Astrocyte of the hippocampus (primary cell): ENCODE data around the gene GALNT13.
A peak's percentile ranks its signal among the peaks of the same experiment; 100 is the strongest.

Experiments used
- DNase-seq: peaks from one replicate; pipeline ENCODE4 v3.0.0; 2011; ENCODE audit warnings: low read depth, low spot score

Gene GALNT13

DNA sequence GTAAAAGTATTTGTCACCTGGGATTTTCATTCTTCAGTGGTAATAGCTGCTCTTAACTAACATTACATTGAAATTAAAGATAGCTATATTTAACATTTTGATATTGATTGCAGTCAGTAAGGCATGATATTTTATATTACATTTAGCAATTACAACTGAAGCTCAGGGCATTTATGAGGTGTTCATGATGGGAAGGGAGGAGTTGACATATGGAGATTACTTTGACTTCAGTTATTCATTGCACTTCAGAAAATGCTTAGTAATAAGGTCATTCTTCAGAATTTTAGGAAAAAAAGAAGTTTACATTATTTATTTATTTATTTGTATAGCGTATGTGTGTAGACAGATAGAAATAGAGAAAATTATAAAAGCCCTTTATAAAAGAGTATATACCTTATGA lies 352.0 kb downstream of the GALNT13 start:
- no peak for DNase-seq

DNA sequence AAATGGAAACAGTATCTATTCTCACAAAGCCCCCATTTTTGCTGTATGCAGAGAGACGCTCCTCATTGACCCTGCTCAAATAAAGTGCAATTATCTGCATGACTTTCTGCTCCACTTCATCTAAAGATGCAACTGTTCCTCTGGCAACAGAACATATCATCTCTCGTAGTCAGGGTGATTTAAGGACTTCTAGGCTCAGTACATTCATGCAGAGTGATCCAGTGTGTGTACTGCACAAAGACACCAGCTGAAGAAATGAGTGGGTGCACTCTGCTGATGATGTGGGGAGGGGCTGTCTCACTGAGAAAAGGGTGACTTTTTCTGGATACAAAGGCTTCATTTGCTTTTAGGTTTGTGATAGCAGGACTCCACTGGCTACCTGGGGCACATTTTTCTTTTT lies 355.2 kb downstream of the GALNT13 start:
- DNase-seq = no peak

DNA sequence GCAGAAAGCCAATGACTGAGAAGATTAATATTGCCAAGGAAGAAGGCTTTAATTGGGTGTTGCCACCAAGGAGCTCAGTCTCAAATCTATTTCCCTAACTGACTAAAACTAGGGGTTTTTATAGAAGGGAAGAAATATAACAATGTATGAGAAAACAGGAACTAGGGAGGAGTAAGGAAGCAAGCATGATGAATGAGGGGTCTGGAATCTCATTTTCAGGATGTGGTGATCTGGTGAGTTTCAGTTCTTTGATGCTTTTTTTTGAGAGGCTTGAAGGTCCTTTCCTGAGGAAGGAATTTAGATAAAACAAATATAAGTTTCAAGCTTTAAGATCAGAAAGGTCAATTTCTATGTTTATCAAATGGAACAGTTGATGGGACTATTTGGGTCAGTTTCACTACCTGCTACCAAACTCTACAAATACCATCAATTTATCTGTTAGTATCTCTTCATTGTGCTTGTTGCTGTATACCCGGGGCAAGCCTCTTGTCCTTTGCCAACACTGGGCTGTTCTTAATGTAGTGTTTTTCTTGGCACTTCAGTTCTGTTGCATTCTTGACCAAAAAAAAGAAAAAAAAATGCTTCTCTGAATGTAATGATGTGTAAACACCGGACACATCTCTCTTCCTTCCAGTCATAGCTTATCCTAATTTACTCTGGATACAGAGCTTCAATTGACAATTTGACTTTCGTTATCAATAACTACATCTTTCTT lies 357.0 kb downstream of the GALNT13 start:
- peak; percentile 19 for DNase-seq

DNA sequence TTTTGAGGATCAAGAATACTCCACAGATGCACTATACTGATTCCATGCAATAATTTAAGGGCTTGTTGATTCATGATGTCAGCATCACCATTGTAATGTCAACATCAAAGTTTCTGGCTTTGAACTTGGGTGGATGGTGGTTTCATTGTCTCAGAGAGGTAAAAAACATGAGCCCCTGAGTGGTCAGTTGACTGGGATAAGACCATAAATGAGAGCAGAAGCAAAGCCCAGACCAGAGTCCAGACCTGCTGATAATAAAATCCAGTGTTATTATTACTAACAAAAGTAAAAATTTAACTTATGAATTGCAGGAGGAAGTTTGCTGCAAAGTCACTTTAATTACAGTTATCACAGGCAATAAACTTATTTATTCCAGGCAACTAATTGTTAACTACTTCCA lies 358.2 kb downstream of the GALNT13 start:
- no peak for DNase-seq

DNA sequence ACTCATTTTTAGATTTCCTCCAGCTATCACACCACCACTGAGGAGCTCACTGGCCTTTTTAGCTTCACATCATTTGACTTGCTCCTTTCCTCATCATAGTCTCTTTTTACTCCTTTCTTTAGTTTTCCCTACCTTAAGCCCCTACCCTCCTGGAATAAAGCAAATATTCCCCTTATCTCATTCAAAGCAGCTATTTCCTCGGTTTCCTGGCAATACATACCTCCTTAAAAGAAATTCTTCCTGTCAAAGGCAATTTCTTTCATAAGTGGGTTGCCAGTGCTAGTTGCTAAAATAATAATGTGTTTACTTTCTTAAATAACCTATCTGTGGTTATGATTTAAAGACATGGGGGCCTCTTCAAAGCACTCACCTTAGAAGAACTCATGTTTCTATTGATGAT lies 359.3 kb downstream of the GALNT13 start:
- DNase-seq = no peak

DNA sequence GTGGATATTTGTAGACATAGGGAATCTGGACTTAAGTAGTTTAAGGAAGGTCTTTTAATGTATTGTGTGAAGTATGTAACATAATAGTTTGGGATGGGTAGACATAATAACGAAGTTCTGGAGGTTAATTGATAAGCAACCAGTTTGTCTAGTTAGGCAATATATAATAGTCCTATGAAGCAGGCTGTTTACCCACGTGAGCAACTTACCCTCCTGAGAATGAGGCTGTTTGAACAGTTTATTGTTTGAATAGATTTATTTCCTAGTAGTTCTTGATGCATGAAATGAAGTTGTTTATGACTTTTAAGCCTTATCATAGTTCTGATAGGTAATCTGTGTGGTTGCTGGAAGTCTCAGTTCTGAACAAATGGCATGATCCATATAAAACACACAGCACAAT lies 361.5 kb downstream of the GALNT13 start:
- DNase-seq = no peak

DNA sequence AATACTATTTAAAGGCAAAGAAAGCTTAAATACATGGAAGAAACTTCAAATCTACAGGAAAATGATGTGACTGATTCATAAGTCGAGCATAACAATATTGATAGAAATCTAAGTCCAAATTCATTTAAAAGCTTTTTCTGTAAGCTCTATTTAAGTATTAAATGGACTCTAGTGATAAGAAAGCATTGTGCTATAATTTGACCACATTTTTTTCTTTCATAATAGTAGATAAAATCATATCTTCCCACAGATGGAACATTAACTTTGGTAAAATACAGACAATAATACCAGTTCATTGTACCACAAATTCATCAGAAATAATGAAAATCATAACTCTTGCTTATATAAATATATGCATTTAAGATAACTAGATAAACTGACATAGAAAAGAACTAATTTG lies 366.5 kb downstream of the GALNT13 start:
- DNase-seq = no peak

DNA sequence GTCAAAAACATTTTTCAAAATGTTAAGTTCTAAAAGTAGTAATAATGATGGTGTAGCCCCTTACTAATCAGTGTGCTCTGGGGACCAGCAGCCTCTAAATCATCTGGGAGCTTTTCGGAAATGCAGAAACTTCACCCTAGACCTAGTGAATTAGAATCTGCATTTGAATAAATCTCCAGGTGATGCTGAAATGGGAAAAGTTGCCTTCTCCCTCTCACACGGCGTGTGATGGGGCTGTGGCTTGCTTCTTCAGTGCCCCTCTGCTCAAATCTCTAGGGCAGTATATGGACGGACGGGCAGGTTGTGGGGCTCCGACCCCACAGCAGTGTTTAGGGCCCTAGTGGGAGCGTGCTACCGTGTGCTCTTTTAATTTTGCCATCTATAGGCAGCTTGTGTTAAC lies 368.6 kb downstream of the GALNT13 start:
- no peak for DNase-seq

DNA sequence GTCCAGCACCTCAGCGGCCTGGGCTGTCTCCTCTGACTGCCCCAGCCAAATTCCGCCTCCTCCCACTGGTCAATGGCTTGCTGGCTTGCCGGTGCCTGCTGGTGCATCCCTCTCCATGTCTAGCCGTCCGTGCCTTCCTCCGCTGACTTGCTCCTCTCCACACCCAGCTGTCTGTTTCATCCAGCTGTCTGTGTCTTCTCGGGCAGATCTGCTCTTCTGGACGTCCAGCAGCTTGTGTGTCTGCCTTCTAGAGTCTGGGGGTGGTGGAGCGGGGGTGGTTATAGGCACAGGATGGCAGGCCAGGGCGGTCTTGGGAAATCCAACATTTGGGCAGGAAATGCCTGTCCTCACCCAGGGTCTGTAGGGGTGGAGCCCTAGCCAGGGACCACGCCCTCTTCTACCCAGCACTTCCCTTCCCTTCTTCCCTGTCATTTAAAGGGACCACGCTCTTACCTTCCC lies 369.2 kb downstream of the GALNT13 start:
- DNase-seq = no peak

DNA sequence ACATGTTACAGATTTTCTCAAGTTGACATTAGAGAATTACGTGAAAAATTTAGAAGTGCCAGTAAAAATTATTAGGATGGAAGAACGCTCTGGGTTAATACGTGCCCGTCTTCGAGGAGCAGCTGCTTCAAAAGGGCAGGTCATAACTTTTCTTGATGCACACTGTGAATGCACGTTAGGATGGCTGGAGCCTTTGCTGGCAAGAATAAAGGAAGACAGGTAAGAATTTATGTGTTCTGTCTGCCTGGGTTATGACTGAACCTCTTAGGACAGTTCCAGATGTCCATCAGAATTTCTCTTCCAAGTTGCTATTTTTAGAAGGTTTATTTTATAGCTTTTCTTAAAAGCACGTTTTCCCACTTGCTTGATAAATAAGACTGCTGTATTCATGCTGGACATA lies 371.0 kb downstream of the GALNT13 start:
- no peak for DNase-seq

DNA sequence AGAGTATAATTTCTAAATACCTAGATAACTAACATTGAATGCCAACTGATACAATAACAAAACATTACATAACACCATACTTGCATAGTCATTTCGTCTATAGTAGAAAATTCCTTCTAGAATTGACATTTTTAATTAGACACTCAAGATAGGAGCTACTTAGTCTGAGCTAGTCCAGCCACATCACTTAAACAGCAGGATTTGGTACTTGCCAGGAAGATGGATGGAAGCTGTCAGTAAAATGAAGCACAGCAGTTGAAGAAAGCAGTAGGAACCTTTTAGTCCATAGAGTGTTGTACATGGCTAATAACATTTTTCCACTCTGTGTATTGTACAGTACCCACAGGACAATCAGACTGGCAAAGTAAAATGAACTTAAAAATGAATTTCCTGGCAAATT lies 372.0 kb downstream of the GALNT13 start:
- no peak for DNase-seq

DNA sequence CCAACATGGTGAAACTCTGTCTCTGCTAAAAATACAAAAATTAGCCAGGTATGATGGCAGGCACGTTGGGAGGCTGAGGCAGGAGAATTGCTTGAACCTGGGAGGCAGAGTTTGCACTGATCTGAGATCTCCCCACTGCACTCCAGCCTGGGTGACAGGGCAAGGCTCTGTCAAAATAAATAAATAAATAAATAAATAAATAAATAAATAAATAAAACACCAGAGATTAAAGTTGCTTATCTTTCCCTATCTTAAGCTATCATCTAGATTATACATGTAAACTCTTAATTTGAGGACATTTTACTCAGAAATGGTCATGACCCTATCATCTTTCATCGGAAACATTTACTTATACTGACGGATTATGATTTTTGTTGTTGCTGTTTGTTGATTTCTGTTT lies 373.2 kb downstream of the GALNT13 start:
- no peak for DNase-seq

DNA sequence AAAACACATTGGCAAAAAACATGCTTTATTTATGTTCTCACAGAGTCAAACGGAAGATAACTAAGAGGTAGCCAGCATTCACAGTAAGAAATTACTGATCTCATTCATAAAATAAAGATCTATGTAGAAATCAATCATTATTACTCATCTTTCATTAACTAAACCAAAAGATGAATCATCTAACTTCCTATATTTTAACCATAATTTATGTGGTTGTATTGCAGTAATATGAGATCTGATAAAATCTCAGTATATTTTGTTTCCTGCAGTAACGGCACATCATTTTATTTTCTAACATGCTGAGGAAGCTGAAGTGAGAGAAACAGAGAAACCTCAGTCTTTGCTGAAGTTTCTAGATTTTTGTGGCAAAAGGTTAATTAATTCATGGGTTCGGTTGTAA lies 375.8 kb downstream of the GALNT13 start:
- DNase-seq = no peak

DNA sequence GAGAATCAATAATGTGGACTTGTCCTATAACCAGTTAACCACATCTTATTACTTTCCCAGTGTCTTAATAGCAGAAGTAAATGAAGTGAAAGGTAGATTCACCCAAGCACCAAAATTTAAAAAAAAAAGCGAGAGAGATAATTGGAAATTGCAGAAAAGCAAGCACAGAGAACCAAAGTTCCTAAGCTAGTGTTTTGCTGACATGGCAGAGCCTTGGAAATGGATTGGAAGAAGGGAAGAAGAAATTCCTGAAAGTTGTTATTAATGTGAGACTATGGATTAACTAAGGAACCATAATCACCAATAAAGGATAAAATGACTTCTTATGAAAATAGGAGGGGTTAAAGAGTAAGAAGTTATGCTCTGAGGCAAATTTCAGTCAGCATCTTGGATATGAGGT lies 384.4 kb downstream of the GALNT13 start:
- DNase-seq = no peak

DNA sequence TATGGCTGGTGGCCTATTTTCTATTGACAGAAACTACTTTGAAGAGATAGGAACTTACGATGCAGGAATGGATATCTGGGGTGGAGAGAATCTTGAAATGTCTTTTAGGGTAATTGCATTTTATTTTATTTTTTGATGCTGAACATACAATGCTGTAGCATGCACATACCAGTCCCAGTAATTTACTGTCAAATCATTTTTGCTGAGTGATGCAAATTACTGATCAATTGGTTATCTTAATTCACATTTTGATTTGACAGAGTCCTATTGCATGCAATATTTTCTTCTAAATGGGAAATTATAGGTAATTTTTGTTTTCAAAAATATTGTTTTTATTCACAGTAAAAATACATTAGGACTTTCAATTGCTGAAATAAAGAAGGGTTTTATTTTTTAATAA lies 387.3 kb downstream of the GALNT13 start:
- DNase-seq = no peak

DNA sequence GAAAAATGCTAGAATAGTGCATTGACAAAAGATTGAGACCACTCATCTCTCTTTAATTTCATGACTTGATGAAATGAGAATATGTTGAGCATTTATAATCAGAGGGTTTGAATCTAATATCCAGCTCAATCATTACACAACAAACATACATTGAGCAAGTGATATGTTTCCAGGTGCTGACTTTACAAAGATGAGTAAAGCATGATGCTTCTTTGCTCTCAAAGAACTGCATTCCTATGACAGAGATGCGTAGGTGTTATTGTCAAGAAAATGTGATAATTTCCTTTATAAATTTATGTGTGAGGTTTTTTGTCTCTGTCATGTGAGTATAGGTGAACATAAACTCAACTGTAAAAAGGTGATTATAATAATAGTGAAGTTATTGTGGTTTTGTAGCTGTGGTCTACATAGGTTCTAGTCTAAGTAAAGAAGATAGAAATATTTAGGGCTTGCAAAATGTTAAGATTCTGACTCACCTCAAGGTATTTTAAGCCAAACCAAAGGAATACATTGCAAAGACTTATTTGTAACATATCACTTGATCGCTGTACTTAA lies 389.8 kb downstream of the GALNT13 start:
- DNase-seq = no peak

DNA sequence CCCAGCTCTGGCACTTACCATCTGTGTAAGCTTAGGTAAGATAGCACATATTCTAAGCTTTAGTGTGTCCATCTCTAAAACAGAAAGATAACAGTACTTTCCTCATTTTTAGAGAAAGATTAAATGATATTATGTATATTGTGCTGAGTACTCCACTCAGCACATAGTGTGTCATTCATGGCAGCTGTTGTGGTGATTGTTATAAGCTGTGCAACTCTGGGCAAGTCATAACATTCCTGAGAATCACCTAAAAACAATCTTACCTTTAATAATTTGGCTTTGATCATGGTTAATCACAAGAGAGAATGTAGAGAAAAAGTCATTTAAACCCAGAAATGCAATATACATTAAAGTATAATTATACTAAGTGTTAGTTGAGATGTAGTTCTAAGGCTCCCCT lies 391.5 kb downstream of the GALNT13 start:
- no peak for DNase-seq

DNA sequence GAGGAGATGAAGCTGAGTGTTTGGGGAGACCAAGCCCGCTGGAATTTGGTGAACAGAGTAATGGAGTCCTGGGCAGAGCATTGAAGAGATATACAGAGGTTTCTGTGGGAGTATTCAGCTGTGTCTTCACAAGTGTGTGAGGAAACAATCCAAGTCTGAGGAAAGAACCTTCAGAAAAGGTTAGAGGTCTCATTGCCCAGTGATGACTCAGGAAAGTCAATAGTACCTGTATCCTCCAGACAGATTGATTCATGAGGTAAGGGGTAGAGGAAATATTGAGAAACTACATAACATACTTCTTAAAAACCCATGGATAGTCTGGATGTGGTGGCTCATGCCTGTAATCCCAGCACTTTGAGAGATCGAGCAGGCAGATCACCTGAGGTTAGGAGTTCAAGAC lies 392.3 kb downstream of the GALNT13 start:
- no peak for DNase-seq

DNA sequence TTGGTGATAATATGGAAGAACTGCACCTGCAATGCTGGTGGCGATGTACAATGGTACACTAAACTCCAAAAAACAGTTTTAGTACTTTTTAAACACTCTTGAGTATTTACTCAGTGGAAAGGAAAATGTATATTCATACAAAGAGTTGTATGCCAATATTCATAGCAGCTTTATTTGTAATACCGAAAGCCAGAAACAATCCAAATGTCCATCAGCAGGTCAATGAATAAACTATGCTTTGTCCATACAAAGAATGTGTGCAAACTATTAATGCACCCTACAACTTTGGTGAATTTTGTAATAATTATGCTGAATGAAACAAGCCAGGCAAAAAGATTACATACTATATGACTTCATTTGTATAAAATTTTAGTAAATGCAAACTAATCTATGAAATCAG lies 396.3 kb downstream of the GALNT13 start:
- DNase-seq = no peak

DNA sequence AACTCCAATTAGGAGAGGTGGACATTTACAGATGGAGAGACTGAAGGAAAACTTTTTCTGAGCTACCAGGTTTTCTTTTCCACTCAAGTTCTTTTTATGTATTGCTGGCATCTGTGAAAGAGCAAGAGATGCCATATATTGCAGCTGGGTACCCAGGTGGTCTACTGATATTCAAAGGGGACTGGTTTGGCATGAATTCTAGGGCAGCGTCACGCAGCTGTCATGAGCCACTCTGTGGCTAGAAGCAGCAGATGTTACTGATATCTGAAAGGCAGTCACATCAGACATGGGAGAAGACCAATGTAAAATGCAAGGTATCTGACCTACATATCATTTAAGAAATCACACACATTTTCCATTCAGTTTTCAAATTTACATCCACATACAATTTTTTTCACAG lies 408.8 kb downstream of the GALNT13 start:
- no peak for DNase-seq

DNA sequence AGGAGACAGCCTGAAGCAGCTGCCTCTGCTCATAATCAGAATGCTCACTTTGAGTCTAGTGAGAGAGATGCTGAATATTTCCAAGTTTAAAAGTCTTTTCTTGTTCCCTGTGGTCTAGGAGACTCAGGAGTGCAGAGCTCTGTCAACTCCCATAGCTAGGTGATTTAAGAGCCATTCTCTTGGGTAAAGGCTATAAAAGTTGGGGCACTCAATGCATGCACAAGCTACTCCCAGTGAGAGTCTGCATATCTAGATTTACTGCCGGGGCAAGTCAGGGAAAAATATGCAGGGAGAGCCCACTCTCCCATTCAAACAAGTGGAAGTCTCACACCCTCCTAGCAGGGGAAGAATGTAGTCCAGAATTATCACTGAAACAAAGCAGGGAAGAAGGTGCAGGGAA lies 418.1 kb downstream of the GALNT13 start:
- no peak for DNase-seq

DNA sequence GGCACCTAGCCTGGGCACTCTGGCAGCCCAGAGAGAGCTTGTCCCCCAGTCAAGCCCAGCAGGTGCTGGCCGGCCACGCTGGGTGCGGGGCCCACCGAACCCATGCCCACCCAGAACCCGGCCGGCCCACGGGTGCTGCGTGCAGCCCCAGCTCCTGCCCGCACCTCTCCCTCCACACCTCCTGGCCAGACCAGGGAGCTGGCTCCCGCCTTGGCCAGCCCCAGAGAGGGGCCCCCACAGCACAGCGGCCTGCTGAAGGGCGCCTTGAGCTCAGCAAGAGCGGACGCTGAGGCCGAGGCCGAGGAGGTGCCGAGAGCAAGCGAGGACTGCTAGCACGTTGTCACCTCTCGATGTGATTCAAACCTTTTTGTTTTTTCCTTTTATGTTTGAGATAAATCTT lies 419.8 kb downstream of the GALNT13 start:
- no peak for DNase-seq

DNA sequence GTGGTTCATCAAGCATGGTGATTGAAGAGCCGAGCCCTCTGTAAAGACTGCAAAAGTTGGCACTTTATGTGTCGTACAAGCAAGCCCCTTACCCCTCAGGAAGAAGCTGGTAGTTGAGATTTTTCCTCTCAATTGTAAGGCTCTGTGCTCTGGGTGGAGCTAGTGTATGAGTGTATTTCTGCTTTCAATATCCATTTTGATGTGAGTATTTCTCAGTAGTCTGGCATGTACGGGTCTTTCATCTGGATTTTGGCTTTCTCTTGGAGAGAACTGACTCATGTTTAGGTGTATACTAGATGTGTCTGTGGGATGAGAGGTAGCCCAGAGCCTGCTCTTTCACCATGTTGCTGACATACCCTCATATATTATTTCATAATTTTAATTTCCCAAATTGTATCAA lies 420.2 kb downstream of the GALNT13 start:
- no peak for DNase-seq

DNA sequence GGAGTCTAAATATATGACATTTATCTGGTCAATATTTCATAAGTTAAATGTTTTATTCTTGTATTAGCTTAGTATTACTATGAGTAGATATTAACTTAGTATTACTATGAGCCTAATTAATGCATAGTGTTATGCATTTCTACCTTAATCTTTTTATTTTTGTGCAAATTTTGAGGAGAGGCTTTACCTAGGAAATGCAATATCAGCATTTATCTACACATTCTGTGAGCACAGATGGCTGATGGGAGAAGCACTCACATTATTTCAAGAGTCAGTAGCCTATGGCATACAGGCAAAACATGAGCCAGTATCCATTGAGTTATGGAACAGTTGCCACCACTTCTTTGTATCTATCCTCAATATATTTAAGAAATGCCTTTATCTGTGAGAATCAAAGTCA lies 422.1 kb downstream of the GALNT13 start:
- DNase-seq = no peak
